Testis (tissue), 2 donors: ENCODE data around the gene HAPLN2.

Source experiments
- CTCF ChIP-seq, 3 experiments: fragments of 450-650 bp in 2 of 3; fragments of 200-600 bp in 1 of 3; sonication (generic) in 1 of 3; IDR thresholded peaks; one replicate each; pipeline ENCODE4 v1.5.1; 2016 to 2019; ENCODE audit warnings: antibody characterized with exemption in 3 of 3, mild to moderate bottlenecking in 2 of 3, moderate library complexity in 1 of 3
- POLR2A ChIP-seq: fragments of 450-650 bp; IDR thresholded peaks from one replicate; pipeline ENCODE4 v1.6.1; 2017; ENCODE audit warnings: antibody characterized with exemption, mild to moderate bottlenecking, moderate library complexity

- no peak for TF ChIP-seq CTCF (IDR thresholded peaks at IDR 0.05)
- TF ChIP-seq POLR2A = no peak
Observed at GRCh38 chr1:156654700-156655099, 35.5 kb downstream of the HAPLN2 start.
